GM12878 (cell line): ENCODE results near the gene SF3B6.
A peak's percentile ranks its signal among the peaks of the same experiment; 100 is the strongest.

Experiments
- FOXM1 ChIP-seq: IDR thresholded peaks from 2 replicates; pipeline ENCODE4 v1.6.1; 2012; ENCODE audit warnings: low read depth, mild to moderate bottlenecking, inconsistent platforms, low read length, moderate library complexity
- GABPA ChIP-seq: IDR thresholded peaks from 2 replicates; pipeline ENCODE4 v1.6.1; 2014; ENCODE audit warnings: antibody characterized with exemption, low read depth, mild to moderate bottlenecking, inconsistent platforms
- MTA2 ChIP-seq: fragments of 450-650 bp; IDR thresholded peaks from 2 replicates; pipeline ENCODE4 v1.6.1; 2016; ENCODE audit warnings: low read depth, mild to moderate bottlenecking, moderate library complexity
- NFYB ChIP-seq: IDR thresholded peaks from 2 replicates; pipeline ENCODE4 v1.6.1; 2011; ENCODE audit warnings: low read depth, mild to moderate bottlenecking, low read length, improper control_type of control experiment, moderate library complexity; ENCODE audit not compliant: insufficient read depth
- POLR2A ChIP-seq: IDR thresholded peaks from 2 replicates; pipeline ENCODE4 v1.6.1; 2011; ENCODE audit warnings: low read depth, mild to moderate bottlenecking, low read length
- POLR2AphosphoS5 ChIP-seq: IDR thresholded peaks from 2 replicates; pipeline ENCODE4 v1.6.1; 2011; ENCODE audit warnings: mild to moderate bottlenecking, low read length, inconsistent platforms
- RBBP5 ChIP-seq: fragments of 200-600 bp; sonication (generic); conservative IDR thresholded peaks from 2 replicates; pipeline ENCODE4 v1.6.1; 2016
- RFX5 ChIP-seq: IDR thresholded peaks from 2 replicates; pipeline ENCODE4 v1.6.1; 2011; ENCODE audit warnings: low read depth, low read length, improper control_type of control experiment
- SP1 ChIP-seq: IDR thresholded peaks from one replicate; pipeline ENCODE4 v1.6.1; 2011; ENCODE audit warnings: low read depth, low read length
- TF ChIP-seq, protein P1 (sequence below), 3 experiments: IDR thresholded peaks in 2 of 3; conservative IDR thresholded peaks in 1 of 3; 2 replicates each; pipeline ENCODE4 v1.5.1; 2011; ENCODE audit warnings: low read depth in 3 of 3, low read length in 3 of 3, mild to moderate bottlenecking in 3 of 3, control low read depth in 2 of 3, moderate library complexity in 2 of 3, inconsistent platforms in 1 of 3, mixed read lengths in 1 of 3; ENCODE audit not compliant: control insufficient read depth in 2 of 3, insufficient read depth in 1 of 3; ENCODE audit errors: extremely low read depth in 1 of 3
- TF ChIP-seq, protein P2 (sequence below): IDR thresholded peaks from 2 replicates; pipeline ENCODE4 v1.6.1; 2011; ENCODE audit warnings: low read depth, low read length, improper control_type of control experiment, borderline replicate concordance
- TF ChIP-seq, protein P3 (sequence below): fragments of 450-650 bp; IDR thresholded peaks from 2 replicates; pipeline ENCODE4 v1.6.1; 2017; ENCODE audit warnings: mild to moderate bottlenecking

DNA sequence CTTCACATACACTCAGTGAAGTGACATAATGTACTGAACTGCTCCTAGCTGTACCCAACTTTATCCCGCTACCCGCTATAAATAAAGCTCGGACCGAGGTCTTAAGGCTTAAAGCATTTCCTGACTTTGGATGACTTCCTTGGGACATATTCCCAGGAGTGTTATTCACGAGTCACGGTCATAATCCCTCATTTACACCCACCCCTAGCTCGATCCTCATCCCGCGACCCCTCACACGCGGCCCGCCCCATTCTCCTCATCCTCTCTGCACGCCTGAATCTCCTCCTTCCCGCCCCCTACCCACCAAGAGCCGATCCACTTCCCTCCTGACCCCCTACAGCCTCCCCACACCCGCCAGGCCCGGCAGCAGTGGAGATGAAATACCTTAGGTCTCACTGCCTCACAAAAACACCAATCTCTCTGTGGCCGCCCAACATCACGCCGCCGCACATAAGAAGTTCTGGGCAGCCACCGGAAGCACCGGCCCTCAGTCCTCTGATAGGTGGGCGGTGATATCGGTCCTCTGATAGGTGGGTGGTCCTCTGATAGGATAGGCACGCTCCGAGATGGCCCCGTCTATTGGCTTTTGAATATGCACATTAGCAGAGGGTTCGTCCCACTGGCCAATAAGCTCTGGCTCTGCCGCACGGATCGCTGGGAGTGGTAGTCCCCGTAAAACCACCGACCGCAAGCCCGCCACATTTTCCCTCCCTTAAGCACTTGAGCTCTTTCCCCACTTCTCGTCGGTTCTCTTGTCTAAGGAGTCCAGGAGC lies 29.0 kb downstream of the SF3B6 start, which contains the start of gene WDCP:
- no peak for TF ChIP-seq RFX5
- TF ChIP-seq NFYB: peak; percentile 99
- peak; percentile 97 for TF ChIP-seq SP1
- TF ChIP-seq MTA2: no peak; the same call in 1 of the 2 replicates
- peak; percentile 93 for TF ChIP-seq POLR2AphosphoS5
- TF ChIP-seq, protein P1, sequence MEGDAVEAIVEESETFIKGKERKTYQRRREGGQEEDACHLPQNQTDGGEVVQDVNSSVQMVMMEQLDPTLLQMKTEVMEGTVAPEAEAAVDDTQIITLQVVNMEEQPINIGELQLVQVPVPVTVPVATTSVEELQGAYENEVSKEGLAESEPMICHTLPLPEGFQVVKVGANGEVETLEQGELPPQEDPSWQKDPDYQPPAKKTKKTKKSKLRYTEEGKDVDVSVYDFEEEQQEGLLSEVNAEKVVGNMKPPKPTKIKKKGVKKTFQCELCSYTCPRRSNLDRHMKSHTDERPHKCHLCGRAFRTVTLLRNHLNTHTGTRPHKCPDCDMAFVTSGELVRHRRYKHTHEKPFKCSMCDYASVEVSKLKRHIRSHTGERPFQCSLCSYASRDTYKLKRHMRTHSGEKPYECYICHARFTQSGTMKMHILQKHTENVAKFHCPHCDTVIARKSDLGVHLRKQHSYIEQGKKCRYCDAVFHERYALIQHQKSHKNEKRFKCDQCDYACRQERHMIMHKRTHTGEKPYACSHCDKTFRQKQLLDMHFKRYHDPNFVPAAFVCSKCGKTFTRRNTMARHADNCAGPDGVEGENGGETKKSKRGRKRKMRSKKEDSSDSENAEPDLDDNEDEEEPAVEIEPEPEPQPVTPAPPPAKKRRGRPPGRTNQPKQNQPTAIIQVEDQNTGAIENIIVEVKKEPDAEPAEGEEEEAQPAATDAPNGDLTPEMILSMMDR (IDR thresholded peaks at IDR 0.05 in 2 of 3, conservative IDR thresholded peaks at IDR 0.05 in 1 of 3; ENCODE audit: control insufficient read depth in 2 of 3, extremely low read depth in 1 of 3, insufficient read depth in 1 of 3, low read depth in 3 of 3, low read length in 3 of 3): no peak
- peak; percentile 94 for TF ChIP-seq POLR2A
- TF ChIP-seq FOXM1: no peak
- TF ChIP-seq, protein P2, sequence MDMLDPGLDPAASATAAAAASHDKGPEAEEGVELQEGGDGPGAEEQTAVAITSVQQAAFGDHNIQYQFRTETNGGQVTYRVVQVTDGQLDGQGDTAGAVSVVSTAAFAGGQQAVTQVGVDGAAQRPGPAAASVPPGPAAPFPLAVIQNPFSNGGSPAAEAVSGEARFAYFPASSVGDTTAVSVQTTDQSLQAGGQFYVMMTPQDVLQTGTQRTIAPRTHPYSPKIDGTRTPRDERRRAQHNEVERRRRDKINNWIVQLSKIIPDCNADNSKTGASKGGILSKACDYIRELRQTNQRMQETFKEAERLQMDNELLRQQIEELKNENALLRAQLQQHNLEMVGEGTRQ: no peak
- peak; percentile 88 for TF ChIP-seq GABPA
- TF ChIP-seq, protein P3, sequence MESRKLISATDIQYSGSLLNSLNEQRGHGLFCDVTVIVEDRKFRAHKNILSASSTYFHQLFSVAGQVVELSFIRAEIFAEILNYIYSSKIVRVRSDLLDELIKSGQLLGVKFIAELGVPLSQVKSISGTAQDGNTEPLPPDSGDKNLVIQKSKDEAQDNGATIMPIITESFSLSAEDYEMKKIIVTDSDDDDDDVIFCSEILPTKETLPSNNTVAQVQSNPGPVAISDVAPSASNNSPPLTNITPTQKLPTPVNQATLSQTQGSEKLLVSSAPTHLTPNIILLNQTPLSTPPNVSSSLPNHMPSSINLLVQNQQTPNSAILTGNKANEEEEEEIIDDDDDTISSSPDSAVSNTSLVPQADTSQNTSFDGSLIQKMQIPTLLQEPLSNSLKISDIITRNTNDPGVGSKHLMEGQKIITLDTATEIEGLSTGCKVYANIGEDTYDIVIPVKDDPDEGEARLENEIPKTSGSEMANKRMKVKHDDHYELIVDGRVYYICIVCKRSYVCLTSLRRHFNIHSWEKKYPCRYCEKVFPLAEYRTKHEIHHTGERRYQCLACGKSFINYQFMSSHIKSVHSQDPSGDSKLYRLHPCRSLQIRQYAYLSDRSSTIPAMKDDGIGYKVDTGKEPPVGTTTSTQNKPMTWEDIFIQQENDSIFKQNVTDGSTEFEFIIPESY: no peak
- TF ChIP-seq RBBP5: no peak
